DMS153 treated with DMSO at 0.1 percent for 48 hours (cell line): ENCODE measurements around the gene MAP2K5.

ENCODE experiments used
- DNase-seq: peaks from one replicate; lab custom pipeline; 2025; ENCODE audit not compliant: unreplicated experiment; lab: John Stamatoyannopoulos, UW

The MAP2K5 gene

GRCh38 chr15:67820992-67821783, 278.7 kb downstream of the MAP2K5 start:
- no peak for DNase-seq

GRCh38 chr15:67821784-67822440, 279.4 kb downstream of the MAP2K5 start:
- DNase-seq, result no peak

DNA sequence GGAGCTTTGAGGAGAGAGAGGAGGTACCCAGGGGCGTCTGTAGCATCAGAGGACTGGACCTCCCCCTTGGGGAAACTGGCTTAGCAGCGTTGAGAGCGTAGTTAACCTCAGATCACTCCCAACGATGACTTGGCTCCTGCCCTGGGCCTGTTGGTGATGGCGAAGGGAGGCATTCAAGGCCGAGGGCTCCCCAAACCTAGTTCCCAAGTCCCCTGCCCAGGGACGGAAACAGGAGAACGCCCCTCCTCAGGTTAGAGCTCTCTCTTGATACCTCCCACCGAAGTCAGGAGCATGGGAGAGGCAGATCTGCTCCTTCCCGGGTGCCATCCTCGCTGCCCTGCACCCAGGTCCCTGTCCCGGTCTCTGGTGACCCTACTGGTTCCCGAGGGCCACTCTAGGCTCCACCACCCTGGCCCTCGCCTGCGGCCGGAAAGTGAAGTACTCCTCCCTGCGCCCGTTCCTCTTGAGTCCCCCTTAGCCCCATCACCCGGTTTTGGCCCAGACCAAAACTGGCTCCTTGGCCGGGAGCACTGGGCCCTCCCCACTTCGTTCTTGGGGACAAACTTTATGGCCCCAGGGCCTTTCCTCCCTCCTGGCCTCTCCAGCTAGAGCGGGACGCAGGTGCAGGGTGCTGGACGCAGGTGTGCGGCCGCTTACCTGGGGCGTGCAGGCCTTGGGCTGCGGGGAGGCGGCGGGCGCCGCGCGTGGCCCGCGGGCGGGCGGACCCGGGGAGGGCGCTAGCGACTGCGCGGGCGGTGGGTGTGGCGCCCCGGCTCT, 280.2 kb downstream of the MAP2K5 start:
- no peak for DNase-seq

DNA sequence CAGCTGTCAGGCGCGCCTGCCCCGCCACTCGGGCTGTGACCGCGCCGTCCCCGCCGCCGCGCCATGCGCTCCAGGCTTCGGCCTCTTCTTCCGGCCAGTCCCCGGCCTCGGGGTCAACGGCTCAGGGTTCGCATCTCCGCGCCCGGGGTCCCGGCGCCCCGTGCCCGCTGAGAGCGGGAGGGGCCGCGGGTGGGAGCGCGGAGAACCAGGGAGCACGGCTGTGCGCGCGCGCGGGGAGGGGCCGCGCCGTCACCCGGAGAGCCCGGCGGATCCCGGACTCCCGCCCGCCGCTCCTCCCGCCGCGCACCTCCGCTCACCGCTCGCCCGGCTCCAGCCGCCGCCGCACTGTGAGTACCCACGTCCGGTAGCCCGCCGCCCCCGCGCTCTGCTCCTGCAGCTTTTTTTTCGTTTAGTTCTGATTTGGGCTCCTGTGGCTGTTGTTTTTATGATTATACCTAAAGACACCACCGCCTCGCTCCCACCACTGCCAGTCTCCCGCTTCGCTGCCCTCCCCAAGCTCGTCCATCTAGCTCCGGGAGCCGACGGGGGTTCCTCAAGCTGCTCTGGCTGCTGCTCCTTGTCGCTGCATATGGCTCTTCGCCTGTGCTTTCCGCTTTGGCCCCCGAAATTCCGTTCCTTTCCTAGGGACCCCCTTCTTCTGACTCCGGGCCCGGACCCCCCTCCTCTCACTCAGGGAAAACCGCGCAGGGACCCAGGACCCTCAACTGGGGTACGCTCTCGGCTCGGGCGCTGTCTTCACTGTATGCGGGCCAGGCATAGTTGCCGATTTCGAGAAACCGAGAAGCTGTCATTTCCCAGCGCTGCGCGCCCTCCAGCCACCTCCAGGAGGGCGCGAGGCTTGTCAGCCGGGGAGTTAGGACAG, 281.1 kb downstream of the MAP2K5 start:
- no peak for DNase-seq

DNA sequence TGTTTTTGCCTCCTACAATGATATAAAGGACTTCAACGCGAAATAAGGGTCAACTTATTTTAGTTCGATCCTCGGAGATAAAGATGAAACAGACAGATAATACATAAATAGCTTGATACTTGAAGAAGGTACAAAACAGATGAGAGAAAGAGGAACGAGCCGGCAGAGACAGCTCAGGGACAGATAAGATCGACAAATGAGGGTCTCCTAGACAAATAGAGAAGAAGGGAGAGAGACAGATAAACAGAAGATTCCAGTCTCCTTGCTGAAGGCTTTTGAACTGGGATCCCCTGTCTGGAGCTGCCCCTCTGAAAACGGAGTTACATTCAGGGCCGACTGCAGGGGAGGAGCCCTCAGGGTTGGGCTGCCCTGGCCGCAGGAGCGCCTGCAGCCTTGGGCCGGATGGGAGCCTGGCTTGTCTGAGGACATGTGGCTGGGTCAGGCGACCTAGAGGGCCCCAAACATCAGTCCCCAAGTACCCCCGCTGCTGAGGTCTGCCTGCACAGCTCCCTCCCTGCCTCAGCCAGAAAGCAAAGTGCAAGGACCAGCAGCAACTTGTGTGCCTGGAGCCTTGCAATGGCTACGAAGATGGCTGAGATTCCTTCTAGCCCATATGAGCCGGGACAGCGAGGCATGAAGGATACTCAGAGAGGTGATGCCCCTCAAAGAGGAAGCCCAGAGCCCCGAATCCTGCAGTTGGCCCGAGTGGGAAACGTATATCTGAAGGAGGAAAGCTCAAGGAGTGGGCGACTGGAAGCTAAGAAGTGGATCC, 281.9 kb downstream of the MAP2K5 start:
- DNase-seq, result no peak

DNA sequence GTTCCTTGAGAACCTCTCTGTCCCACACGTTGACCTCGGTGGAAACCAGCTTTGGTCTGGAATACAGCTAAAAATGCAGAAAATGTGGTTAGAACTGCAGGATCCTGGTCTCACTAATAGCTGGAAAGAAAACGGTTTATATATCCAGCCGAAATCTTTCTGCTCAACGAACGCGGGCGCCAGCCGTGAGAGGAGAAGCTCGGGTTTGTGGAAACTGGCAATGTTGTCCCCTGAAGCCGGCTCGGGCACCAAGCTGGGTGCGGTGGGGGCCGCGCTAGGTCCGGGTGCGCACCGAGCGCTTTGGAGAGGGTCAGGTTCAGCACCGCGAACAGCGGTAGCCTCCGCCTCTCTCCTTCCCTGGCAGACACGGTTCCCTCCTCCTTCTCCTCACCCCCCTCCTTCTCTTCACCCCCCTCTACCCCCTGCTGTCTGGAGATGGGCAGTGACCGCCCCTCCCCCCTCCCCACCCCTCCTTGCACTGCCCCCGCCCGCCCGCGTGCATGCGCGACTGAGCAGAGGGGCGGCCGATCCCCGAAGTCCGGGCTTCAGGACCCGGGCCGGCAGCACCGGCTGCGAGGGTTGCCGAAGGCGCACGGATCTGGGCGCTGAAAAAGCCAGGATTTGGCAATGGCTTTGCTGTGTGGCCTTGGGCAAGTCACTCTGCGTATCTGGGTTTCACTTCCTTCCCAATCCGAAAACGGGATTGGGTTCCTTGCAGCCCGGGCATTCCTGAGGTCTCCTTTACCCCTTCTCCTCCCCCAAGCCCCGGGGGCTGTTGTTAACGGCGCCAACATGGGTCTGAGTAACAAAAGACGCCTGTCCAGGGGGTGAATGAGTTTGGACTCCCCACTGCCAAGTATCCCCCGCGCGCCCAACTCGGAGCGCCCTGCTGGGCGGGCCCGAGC, 282.7 kb downstream of the MAP2K5 start, which contains the start of gene SKOR1:
Gene SKOR1, plus strand, starts transcription at position 534 of the 905 bp plus-strand sequence. Its CDS starts 94 bp downstream, at position 628.
- DNase-seq, result no peak

GRCh38 chr15:67825881-67826716, 283.6 kb downstream of the MAP2K5 start:
- no peak for DNase-seq

DNA sequence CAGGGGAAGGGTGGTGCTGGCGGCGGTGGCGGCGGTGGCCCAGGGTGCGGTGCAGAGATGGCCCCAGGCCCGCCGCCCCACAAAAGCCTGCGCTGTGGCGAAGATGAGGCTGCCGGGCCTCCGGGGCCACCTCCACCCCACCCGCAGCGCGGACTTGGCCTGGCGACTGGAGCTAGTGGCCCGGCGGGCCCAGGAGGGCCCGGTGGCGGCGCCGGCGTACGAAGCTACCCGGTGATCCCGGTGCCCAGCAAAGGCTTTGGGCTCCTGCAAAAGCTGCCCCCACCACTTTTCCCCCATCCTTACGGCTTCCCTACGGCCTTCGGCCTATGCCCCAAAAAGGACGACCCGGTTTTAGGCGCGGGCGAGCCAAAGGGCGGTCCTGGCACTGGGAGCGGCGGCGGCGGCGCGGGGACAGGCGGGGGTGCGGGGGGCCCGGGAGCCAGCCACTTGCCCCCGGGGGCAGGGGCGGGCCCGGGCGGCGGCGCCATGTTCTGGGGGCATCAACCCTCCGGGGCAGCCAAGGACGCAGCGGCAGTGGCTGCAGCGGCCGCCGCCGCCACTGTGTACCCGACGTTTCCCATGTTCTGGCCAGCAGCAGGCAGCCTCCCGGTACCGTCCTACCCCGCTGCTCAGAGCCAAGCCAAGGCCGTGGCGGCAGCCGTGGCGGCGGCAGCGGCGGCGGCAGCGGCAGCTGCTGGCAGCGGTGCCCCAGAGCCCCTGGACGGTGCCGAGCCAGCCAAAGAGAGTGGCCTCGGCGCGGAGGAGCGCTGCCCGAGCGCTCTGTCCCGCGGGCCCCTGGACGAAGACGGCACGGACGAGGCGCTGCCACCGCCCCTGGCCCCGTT, 284.4 kb downstream of the MAP2K5 start:
- no peak for DNase-seq

- no peak for DNase-seq
These were observed 285.2 kb downstream of the MAP2K5 start for GRCh38 chr15:67827562-67828277.

GRCh38 chr15:67828278-67828968, 285.9 kb downstream of the MAP2K5 start:
- no peak for DNase-seq

DNA sequence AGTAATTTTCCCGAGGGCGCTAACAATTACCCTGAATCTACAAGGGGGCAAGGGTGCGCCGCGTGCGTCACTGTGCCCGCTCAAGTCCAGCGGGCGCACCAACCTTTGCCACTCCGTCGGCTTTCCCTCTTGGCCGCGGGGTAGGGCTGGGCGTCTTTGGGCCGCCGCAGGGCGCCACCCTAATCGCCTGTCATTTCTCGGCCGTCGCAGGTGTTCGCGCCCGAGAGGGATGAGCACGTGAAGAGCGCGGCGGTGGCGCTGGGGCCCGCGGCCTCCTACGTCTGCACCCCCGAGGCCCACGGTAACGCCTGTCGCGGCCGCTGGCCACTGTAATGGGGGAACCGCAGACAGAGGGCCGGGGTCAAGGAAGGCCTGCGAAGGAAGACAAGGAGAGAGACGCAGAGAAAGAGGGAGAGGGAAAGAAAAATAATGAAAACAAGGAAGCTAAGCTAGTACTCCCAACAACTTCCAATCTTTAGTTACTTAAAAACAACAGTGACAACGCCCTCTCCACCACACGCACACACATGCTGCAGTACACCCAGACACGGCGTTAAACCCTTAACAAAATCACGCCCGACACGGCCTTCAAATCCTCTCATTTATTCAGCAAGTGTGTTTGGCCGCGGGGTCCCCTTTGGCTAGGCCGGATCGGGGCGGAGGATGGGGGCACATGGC, 286.6 kb downstream of the MAP2K5 start:
- DNase-seq, result no peak

DNA sequence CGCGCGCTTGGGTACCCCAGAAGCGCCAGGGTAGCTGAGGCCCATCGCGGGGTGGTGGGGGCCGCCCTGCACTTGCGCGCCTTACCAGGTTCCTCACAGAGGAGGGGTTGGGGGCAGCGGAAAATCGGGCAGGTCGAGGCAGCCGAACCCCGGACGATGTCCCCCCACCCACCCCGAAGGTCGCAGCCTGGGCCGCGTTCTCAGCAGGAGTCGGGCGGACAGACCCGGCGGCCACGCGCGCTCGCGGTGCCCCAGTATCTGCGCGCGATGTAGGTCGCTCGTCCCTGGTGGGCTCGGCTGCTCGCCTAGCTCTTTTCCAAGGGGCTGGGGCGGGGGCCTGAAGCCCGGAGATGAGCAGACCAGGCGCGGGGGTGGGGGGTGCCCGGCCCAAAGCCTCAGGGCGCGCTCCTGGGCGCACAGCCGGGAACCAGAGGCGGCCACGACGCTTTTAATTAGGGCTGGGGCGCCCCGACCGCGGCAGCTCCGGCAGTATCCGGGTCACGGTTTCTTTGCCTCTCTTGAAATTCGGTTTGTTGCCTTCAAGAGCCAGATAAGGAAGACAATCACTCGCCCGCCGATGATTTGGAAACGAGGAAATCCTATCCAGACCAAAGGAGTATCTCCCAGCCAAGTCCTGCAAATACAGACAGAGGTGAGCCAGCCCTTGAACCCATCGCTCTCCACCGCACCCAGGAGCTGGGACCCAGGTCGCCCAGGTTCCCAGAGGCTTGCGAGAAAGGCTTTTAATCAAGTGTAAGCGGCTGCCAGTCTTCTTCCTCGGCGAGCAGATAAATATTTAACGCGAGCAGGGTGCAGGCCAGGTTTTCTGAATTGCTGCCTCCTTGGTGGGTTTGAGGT, 287.4 kb downstream of the MAP2K5 start:
- DNase-seq, result no peak

GRCh38 chr15:67831363-67831762, 288.9 kb downstream of the MAP2K5 start:
- no peak for DNase-seq

DNA sequence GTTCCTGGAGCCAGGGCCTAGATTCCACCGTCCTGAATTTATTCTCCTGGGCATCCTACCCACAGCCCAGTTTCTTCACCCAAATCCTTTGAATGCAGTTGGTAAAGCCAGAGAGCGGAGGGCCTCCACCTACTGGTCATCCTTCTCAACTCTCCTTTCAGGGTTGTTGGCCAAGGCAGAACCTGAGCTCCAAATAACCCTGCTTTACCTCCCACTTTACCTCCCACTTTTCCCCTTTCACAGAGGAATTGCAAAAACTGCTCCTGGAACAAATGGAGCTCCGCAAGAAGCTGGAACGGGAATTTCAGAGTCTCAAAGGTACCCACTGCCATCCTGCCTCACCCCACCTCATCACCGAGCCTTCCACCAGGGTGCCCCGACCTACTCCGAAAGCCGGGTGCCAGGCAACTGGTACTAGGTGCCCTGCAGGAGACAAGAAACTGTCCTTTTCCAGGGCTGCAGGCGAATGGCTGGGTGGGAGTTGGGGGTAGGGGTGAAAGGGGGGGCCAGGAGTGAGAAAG, 289.6 kb downstream of the MAP2K5 start:
- no peak for DNase-seq
